SK-N-SH treated with all-trans-retinoic acid at 6 μM for 48 hours (cell line): ENCODE data around the gene AKIP1.

ENCODE experiments used
- ATAC-seq: fragments of 200-7000 bp; cut with Tn5 transposase; 3 replicates; pipeline ENCODE4 v1.9.1; 2020; ENCODE audit warnings: mild to moderate bottlenecking, moderate library complexity
- ARNTL ChIP-seq: fragments of 450-650 bp; formaldehyde crosslinking; IDR thresholded peaks from 2 replicates; pipeline ENCODE4 v1.5.0; 2020; ENCODE audit warnings: low read depth, mild to moderate bottlenecking, moderate library complexity, borderline replicate concordance
- BACH2 ChIP-seq: fragments of 250-450 bp; sonication (Bioruptor Pico); IDR thresholded peaks from 2 replicates; pipeline ENCODE4 v1.9.0; 2021; ENCODE audit warnings: mild to moderate bottlenecking, borderline replicate concordance
- CREB5 ChIP-seq: fragments of 250-450 bp; sonication (Bioruptor Pico); IDR thresholded peaks from 2 replicates; pipeline ENCODE4 v1.5.1; 2020; ENCODE audit warnings: low read depth, mild to moderate bottlenecking, moderate library complexity
- CSDC2 ChIP-seq: fragments of 250-450 bp; sonication (Bioruptor Pico); IDR thresholded peaks from 2 replicates; pipeline ENCODE4 v1.5.0; 2020; ENCODE audit warnings: mild to moderate bottlenecking, moderate library complexity
- CSRNP3 ChIP-seq: fragments of 250-450 bp; sonication (Bioruptor Pico); IDR thresholded peaks from 2 replicates; pipeline ENCODE4 v1.5.1; 2021; ENCODE audit warnings: mild to moderate bottlenecking, moderate library complexity
- ESRRG ChIP-seq: fragments of 250-450 bp; sonication (Bioruptor Pico); IDR thresholded peaks from 2 replicates; pipeline ENCODE4 v1.6.1; 2021; ENCODE audit warnings: mild to moderate bottlenecking
- GLIS3 ChIP-seq: fragments of 250-450 bp; sonication (Bioruptor Pico); IDR thresholded peaks from 2 replicates; pipeline ENCODE4 v1.5.0; 2020; ENCODE audit warnings: mild to moderate bottlenecking, moderate library complexity
- ISL1 ChIP-seq: fragments of 250-450 bp; sonication (Bioruptor Pico); IDR thresholded peaks from 2 replicates; pipeline ENCODE4 v2.1.2; 2022; ENCODE audit warnings: mild to moderate bottlenecking, moderate library complexity
- OSR1 ChIP-seq: fragments of 250-450 bp; sonication (Bioruptor Pico); IDR thresholded peaks from 2 replicates; pipeline ENCODE4 v1.8.0; 2022; ENCODE audit warnings: moderate library complexity, mild to moderate bottlenecking, inconsistent platforms
- PATZ1 ChIP-seq: fragments of 250-450 bp; sonication (Bioruptor Pico); IDR thresholded peaks from 2 replicates; pipeline ENCODE4 v1.8.0; 2020; ENCODE audit warnings: mild to moderate bottlenecking, moderate library complexity, borderline replicate concordance
- PPARA ChIP-seq: fragments of 250-450 bp; sonication (Bioruptor Pico); IDR thresholded peaks from 2 replicates; pipeline ENCODE4 v1.5.0; 2020; ENCODE audit warnings: mild to moderate bottlenecking, borderline replicate concordance
- RARB ChIP-seq: fragments of 250-450 bp; sonication (Bioruptor Pico); IDR thresholded peaks from 2 replicates; pipeline ENCODE4 v1.8.0; 2021; ENCODE audit warnings: mild to moderate bottlenecking, moderate library complexity
- SNAI2 ChIP-seq: fragments of 250-450 bp; sonication (Bioruptor Pico); IDR thresholded peaks from 2 replicates; pipeline ENCODE4 v1.5.0; 2020; ENCODE audit warnings: mild to moderate bottlenecking, moderate library complexity
- TCF4 ChIP-seq: fragments of 250-450 bp; sonication (Bioruptor Pico); IDR thresholded peaks from 2 replicates; pipeline ENCODE4 v1.8.0; 2021; ENCODE audit warnings: mild to moderate bottlenecking, moderate library complexity, borderline replicate concordance
- TOX ChIP-seq: fragments of 250-450 bp; sonication (Bioruptor Pico); IDR thresholded peaks from 2 replicates; pipeline ENCODE4 v1.8.0; 2021; ENCODE audit warnings: mild to moderate bottlenecking, moderate library complexity, borderline replicate concordance
- TSHZ2 ChIP-seq: fragments of 250-450 bp; sonication (Bioruptor Pico); IDR thresholded peaks from 2 replicates; pipeline ENCODE4 v1.5.0; 2020; ENCODE audit warnings: mild to moderate bottlenecking, moderate library complexity
- ZC3H10 ChIP-seq: fragments of 250-450 bp; sonication (Bioruptor Pico); IDR thresholded peaks from 2 replicates; pipeline ENCODE4 v1.5.1; 2021; ENCODE audit warnings: mild to moderate bottlenecking, moderate library complexity
- ZFP3 ChIP-seq: fragments of 250-450 bp; sonication (Bioruptor Pico); IDR thresholded peaks from 2 replicates; pipeline ENCODE4 v1.5.0; 2020; ENCODE audit warnings: mild to moderate bottlenecking, moderate library complexity
- ZFP30 ChIP-seq: fragments of 450-650 bp; formaldehyde crosslinking; IDR thresholded peaks from 2 replicates; pipeline ENCODE4 v1.5.0; 2022; ENCODE audit warnings: mild to moderate bottlenecking, moderate library complexity
- ZNF70 ChIP-seq: fragments of 450-650 bp; formaldehyde crosslinking; IDR thresholded peaks from 2 replicates; pipeline ENCODE4 v1.5.0; 2020; ENCODE audit warnings: mild to moderate bottlenecking, moderate library complexity
- ZNF8 ChIP-seq: fragments of 450-650 bp; formaldehyde crosslinking; IDR thresholded peaks from 2 replicates; pipeline ENCODE4 v1.5.0; 2020; ENCODE audit warnings: mild to moderate bottlenecking, moderate library complexity

The AKIP1 gene

GRCh38 chr11:8867931-8868631 is 42.9 kb upstream of the AKIP1 start:
- no peak for ATAC-seq
- no peak for TF ChIP-seq RARB (CRISPR knock-in tag)
- no peak for TF ChIP-seq PPARA
- TF ChIP-seq ARNTL: no peak
- TF ChIP-seq ESRRG: no peak
- TF ChIP-seq SNAI2 (CRISPR knock-in tag): no peak
- TF ChIP-seq PATZ1: no peak
- no peak for TF ChIP-seq GLIS3 (CRISPR knock-in tag)
- no peak for TF ChIP-seq BACH2 (CRISPR knock-in tag)
- no peak for TF ChIP-seq ZFP3
- no peak for TF ChIP-seq ZC3H10
- TF ChIP-seq CSRNP3 (CRISPR knock-in tag): no peak
- TF ChIP-seq CSDC2 (CRISPR knock-in tag): no peak
- no peak for TF ChIP-seq ZFP30 (CRISPR knock-in tag)
- TF ChIP-seq OSR1 (CRISPR knock-in tag): no peak

GRCh38 chr11:8870411-8871170 is 40.4 kb upstream of the AKIP1 start:
- TF ChIP-seq TCF4 (no peak), TSHZ2 (CRISPR knock-in tag) (no peak), ZFP3 (peak; percentile 77), RARB (CRISPR knock-in tag) (no peak), ESRRG (no peak), CREB5 (CRISPR knock-in tag) (no peak), PPARA (no peak), BACH2 (CRISPR knock-in tag) (no peak), ARNTL (no peak)

GRCh38 chr11:8871171-8871775 is 39.7 kb upstream of the AKIP1 start:
- ATAC-seq: peak; percentile 83
- peak; percentile 79 for TF ChIP-seq TCF4
- no peak for TF ChIP-seq ZFP3
- TF ChIP-seq TOX (CRISPR knock-in tag): no peak
- no peak for TF ChIP-seq ZNF8 (CRISPR knock-in tag)
- no peak for TF ChIP-seq ISL1

More at GRCh38 chr11:8870411-8871170, 40.4 kb upstream of the AKIP1 start:
- ATAC-seq: peak; percentile 81

GRCh38 chr11:8871962-8872361 is 39.0 kb upstream of the AKIP1 start:
- no peak for ATAC-seq
- TF ChIP-seq ZNF70 (CRISPR knock-in tag) (no peak), CSRNP3 (CRISPR knock-in tag) (no peak), ZFP30 (CRISPR knock-in tag) (no peak), TOX (CRISPR knock-in tag) (no peak), ZNF8 (CRISPR knock-in tag) (no peak), TSHZ2 (CRISPR knock-in tag) (no peak), RARB (CRISPR knock-in tag) (no peak), PATZ1 (no peak), ZC3H10 (no peak)
